CD14-positive monocyte (primary cell): ENCODE results near the gene RAD23A. TPM values are rescaled to one million over a fixed set of nuclear protein-coding genes. Genes with fewer than 3 reads are reported as not detected.
A peak's percentile ranks its signal among the peaks of the same experiment; 100 is the strongest.

Experiments used
- DNase-seq, 3 donors: peaks; one replicate each; pipeline ENCODE4 v3.0.0-alpha.2; 2011 to 2022
- H2AFZ ChIP-seq: 2 replicates; pipeline ENCODE4 v1.6.0; 2012; ENCODE audit warnings: mild to moderate bottlenecking, low read depth, low read length, inconsistent platforms; ENCODE audit not compliant: insufficient read depth, poor library complexity, severe bottlenecking
- H3K27ac ChIP-seq, 2 donors: 1 replicate in 1 of 2; 2 replicates in 1 of 2; pipeline ENCODE4 v1.5.1; 2012 to 2013; ENCODE audit warnings: low read length in 2 of 2, control low read depth in 1 of 2, inconsistent platforms in 1 of 2, low read depth in 1 of 2, mild to moderate bottlenecking in 1 of 2
- H3K27me3 ChIP-seq, 2 donors: one replicate each; pipeline versions ENCODE4 v1.6.0 to v1.6.1; 2011 to 2013; ENCODE audit warnings: low read length in 2 of 2; ENCODE audit not compliant: control insufficient read depth in 2 of 2, insufficient read depth in 2 of 2
- H3K36me3 ChIP-seq, 2 donors: replicated peaks in 1 of 2; 1 replicate in 1 of 2; 2 replicates in 1 of 2; pipeline versions ENCODE4 v1.5.1 to v1.6.1; 2012 to 2013; ENCODE audit warnings: low read length in 2 of 2, control low read depth in 1 of 2, inconsistent platforms in 1 of 2, mild to moderate bottlenecking in 1 of 2; ENCODE audit not compliant: insufficient read depth in 2 of 2, control insufficient read depth in 1 of 2
- H3K4me1 ChIP-seq, 2 donors: 1 replicate in 1 of 2; 2 replicates in 1 of 2; pipeline versions ENCODE4 v1.5.1 to v1.6.1; 2012 to 2013; ENCODE audit warnings: low read length in 2 of 2, control low read depth in 1 of 2, inconsistent platforms in 1 of 2, mild to moderate bottlenecking in 1 of 2, moderate library complexity in 1 of 2; ENCODE audit not compliant: insufficient read depth in 2 of 2, control insufficient read depth in 1 of 2
- H3K4me2 ChIP-seq: replicated peaks from 2 replicates; pipeline ENCODE3; 2012; ENCODE audit warnings: low read length, moderate library complexity, mild to moderate bottlenecking; ENCODE audit not compliant: poor library complexity, severe bottlenecking; ENCODE audit errors: extremely low read depth
- H3K4me3 ChIP-seq, 3 experiments: fragments of 200-600 bp in 1 of 3; sonication (generic) in 1 of 3; replicated peaks in 1 of 3; 1 replicate in 2 of 3; 2 replicates in 1 of 3; pipeline ENCODE4 v1.5.1; 2011 to 2013; ENCODE audit warnings: low read length in 3 of 3, mild to moderate bottlenecking in 3 of 3, control low read depth in 2 of 3, low read depth in 2 of 3, inconsistent platforms in 1 of 3, moderate library complexity in 1 of 3
- H3K79me2 ChIP-seq: 2 replicates; pipeline ENCODE4 v1.6.0; 2012; ENCODE audit warnings: mild to moderate bottlenecking, control low read depth, inconsistent platforms, low read length, moderate library complexity; ENCODE audit not compliant: insufficient read depth
- H3K9ac ChIP-seq: 2 replicates; pipeline ENCODE4 v1.6.0; 2017; ENCODE audit warnings: low read length, mild to moderate bottlenecking; ENCODE audit not compliant: insufficient read depth, poor library complexity, severe bottlenecking
- H3K9me3 ChIP-seq, 2 donors: replicated peaks in 1 of 2; 1 replicate in 1 of 2; 2 replicates in 1 of 2; pipeline versions ENCODE4 v1.5.1 to v1.6.1; 2012 to 2013; ENCODE audit warnings: low read length in 2 of 2, control low read depth in 1 of 2; ENCODE audit not compliant: control insufficient read depth in 1 of 2, insufficient read depth in 1 of 2
- H4K20me1 ChIP-seq: 2 replicates; pipeline ENCODE4 v1.6.0; 2012; ENCODE audit warnings: mild to moderate bottlenecking, low read length, control low read depth, moderate library complexity; ENCODE audit not compliant: insufficient read depth
- H3K27ac Mint-ChIP-seq, 7 donors: one replicate each; pipeline ENCODE4 v1.8.0; 2020; ENCODE audit warnings: mild to moderate bottlenecking in 7 of 7, mixed read lengths in 7 of 7, moderate library complexity in 6 of 7, inconsistent platforms in 2 of 7
- H3K27me3 Mint-ChIP-seq, 3 donors: one replicate each; pipeline ENCODE4 v1.8.0; 2021 to 2022; ENCODE audit warnings: low read depth in 3 of 3, mild to moderate bottlenecking in 3 of 3, mixed read lengths in 3 of 3, moderate library complexity in 3 of 3, inconsistent platforms in 1 of 3
- H3K36me3 Mint-ChIP-seq, 2 donors: one replicate each; pipeline ENCODE4 v1.8.0; 2020; ENCODE audit warnings: mixed read lengths in 2 of 2, inconsistent platforms in 1 of 2, mild to moderate bottlenecking in 1 of 2
- H3K4me1 Mint-ChIP-seq: one replicate; pipeline ENCODE4 v1.8.0; 2020; ENCODE audit warnings: mild to moderate bottlenecking, mixed read lengths
- H3K4me3 Mint-ChIP-seq, 2 donors: one replicate each; pipeline ENCODE4 v1.8.0; 2020; ENCODE audit warnings: mild to moderate bottlenecking in 2 of 2, mixed read lengths in 2 of 2, moderate library complexity in 1 of 2
- H3K9me3 Mint-ChIP-seq, 7 donors: one replicate each; pipeline ENCODE4 v1.8.0; 2020 to 2022; ENCODE audit warnings: mixed read lengths in 7 of 7, mild to moderate bottlenecking in 6 of 7, moderate library complexity in 6 of 7, inconsistent platforms in 2 of 7
- WGBS: methylation state at CpG from one replicate; pipeline ENCODE4 v1.1.5; 2013; ENCODE audit warnings: missing lambda C conversion rate; ENCODE audit not compliant: insufficient coverage; 5-methylcytosine and 5-hydroxymethylcytosine counted together
- intact Hi-C, 2 donors: fragments of 100-400 bp; cut with micrococcal nuclease; formaldehyde crosslinking; loops; one replicate each; pipeline versions ENCODE4 v1.15.0 to v1.15.1; 2023
- polyA plus RNA-seq, 3 donors: library from polyadenylated mRNA; depleted of rRNA in 1 of 3; unstranded in 2 of 3; stranded (reverse) in 1 of 3; fragments of 300-500 nt in 2 of 3; fragments of >200 nt in 1 of 3; fragmentation: Illumina TruSeq in 2 of 3; gene quantifications; 1 replicate in 2 of 3; 2 replicates in 1 of 3; pipeline ENCODE4 v1.2.3, GENCODE V29; 2012 to 2021
- TF ChIP-seq, protein P1 (sequence below): fragments of 200-600 bp; IDR thresholded peaks from one replicate; pipeline ENCODE4 v1.8.0; 2022; ENCODE audit warnings: antibody characterized with exemption, mild to moderate bottlenecking

RAD23A gene
- polyA plus RNA-seq, 3 donors = 45.5 to 88.0 (median 55.3) TPM

DNA sequence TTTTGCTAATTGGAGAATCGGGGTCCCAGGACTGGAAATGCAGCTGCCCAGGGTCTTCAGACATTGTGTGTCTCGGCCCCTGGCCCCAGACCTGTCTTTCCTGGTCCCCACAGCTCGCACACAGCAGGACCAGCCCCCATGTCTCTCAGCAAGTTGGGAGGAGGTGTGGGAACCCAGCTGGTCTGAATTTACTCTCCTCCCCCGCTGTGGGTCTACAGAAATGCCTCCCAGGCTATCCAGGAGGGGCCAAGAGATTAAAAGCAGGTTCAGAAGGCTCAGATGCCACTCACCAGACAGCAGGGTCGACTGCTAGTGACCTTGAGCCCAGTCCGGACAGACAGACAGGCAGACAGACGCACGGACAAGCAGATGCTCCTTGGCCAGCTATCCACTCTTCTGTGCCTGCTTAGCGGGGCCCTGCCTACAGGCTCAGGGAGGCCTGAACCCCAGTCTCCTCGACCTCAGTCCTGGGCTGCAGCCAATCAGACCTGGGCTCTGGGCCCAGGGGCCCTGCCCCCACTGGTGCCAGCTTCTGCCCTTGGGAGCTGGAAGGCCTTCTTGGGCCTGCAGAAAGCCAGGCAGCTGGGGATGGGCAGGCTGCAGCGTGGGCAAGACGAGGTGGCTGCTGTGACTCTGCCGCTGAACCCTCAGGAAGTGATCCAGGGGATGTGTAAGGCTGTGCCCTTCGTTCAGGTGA is 23.8 kb downstream of the RAD23A start, which contains the start of gene DAND5:
Gene DAND5, plus strand, starts transcription at position 285 of the 697 bp plus-strand sequence. Its CDS starts 85 bp downstream, at position 370.
- Histone ChIP-seq H4K20me1 (no peaks in the 10 kb centered on the region), H3K27me3 (no peaks in the 10 kb centered on the region), H3K9me3 (no peaks in the 10 kb centered on the region), H3K4me1 (peaks cover 7 to 10% of the 10 kb centered on the region in 2 donors), H3K79me2 (no peaks in the 10 kb centered on the region), H3K4me2 (no peak within 1 kb of the TSS), H3K9ac (no peak within 1 kb of the TSS), H3K36me3 (no peaks in the 10 kb centered on the region), H3K4me3 (no peak within 1 kb of the TSS), H2AFZ (no peak within 1 kb of the TSS), H3K27ac (no peak within 1 kb of the TSS)
- H3K27me3 Mint-ChIP-seq = peaks cover 0 to 3% (median 1%) of the 10 kb centered on the region in 3 donors
- H3K4me1 Mint-ChIP-seq = peaks cover 6% of the 10 kb centered on the region
- no peak within 1 kb of the TSS for H3K4me3 Mint-ChIP-seq
- WGBS = 66% methylated on average over 14 of the region's 14 CpGs
- no peaks in the 10 kb centered on the region for H3K36me3 Mint-ChIP-seq
- TF ChIP-seq, protein P1, sequence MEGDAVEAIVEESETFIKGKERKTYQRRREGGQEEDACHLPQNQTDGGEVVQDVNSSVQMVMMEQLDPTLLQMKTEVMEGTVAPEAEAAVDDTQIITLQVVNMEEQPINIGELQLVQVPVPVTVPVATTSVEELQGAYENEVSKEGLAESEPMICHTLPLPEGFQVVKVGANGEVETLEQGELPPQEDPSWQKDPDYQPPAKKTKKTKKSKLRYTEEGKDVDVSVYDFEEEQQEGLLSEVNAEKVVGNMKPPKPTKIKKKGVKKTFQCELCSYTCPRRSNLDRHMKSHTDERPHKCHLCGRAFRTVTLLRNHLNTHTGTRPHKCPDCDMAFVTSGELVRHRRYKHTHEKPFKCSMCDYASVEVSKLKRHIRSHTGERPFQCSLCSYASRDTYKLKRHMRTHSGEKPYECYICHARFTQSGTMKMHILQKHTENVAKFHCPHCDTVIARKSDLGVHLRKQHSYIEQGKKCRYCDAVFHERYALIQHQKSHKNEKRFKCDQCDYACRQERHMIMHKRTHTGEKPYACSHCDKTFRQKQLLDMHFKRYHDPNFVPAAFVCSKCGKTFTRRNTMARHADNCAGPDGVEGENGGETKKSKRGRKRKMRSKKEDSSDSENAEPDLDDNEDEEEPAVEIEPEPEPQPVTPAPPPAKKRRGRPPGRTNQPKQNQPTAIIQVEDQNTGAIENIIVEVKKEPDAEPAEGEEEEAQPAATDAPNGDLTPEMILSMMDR = no peak
- peaks cover 0 to 2% (median 0%) of the 10 kb centered on the region in 7 donors for H3K9me3 Mint-ChIP-seq
- intact Hi-C loops = loop anchor here in 1 of 2 donors (10.0 kb wide), 1 partner anchor 85 kb away; the partner anchor contains the start of genes DNASE2 and KLF1
- DNase-seq = no peak
- H3K27ac Mint-ChIP-seq = peak within 1 kb of the TSS in 1 of 7 donors; percentile 53

DNA sequence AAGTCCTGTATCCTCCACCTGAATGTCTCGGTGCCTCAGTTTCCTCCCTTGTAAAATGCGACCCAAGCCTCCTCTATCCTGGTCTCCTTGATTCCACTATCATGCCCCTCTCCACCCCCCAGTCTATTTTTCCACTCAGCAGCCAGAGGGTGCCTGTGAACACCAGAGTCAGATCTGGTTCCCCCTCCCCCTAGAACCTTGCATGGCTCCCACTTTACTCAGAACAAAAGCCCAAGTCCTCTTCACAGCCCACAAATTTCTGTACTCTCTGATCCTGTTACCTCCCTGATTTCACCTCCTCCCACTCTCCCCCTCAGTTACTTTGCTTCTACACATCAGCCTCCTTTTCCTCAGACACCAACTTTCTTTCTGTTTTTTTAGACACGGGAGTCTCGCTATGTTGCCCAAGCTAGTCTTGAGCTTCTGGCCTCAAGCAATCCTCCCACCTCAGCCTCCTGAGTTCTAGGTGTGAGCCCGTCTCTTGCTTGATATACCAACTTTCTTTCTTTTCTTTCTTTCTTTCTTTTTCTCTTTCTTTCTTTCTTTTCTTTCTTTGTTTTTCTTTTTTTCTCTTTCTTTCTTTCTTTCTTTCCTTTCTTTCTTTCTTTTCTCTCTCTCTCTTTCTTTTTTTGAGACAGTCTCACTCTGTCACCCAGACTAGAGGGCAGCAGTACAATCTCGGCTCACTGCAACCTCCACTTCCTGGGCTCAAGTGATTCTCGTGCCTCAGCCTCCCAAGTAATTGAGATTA is 24.6 kb downstream of the RAD23A start:
- 96% methylated on average over 6 of the region's 7 CpGs for WGBS
- H3K27me3 Mint-ChIP-seq = peaks cover 0 to 3% (median 1%) of the 10 kb centered on the region in 3 donors
- H3K27ac Mint-ChIP-seq = no peak overlapping the region
- peaks cover 2% of the 10 kb centered on the region for H3K4me1 Mint-ChIP-seq
- Histone ChIP-seq H3K27ac (no peak overlapping the region), H3K9me3 (no peaks in the 10 kb centered on the region), H3K79me2 (no peaks in the 10 kb centered on the region), H3K4me2 (no peak overlapping the region), H3K4me3 (no peak overlapping the region), H4K20me1 (no peaks in the 10 kb centered on the region), H3K36me3 (no peaks in the 10 kb centered on the region), H2AFZ (no peak overlapping the region), H3K27me3 (peaks cover 0 to 2% of the 10 kb centered on the region in 2 donors), H3K4me1 (peaks cover 3 to 4% of the 10 kb centered on the region in 2 donors), H3K9ac (no peak overlapping the region)
- peaks cover 0 to under 1% (median 0%) of the 10 kb centered on the region in 7 donors for H3K9me3 Mint-ChIP-seq
- intact Hi-C loops = loop anchor here in 1 of 2 donors (10.0 kb wide), 1 partner anchor 295 kb away; no protein-coding TSS in a partner anchor
- H3K4me3 Mint-ChIP-seq = no peak overlapping the region
- DNase-seq = no peak
- TF ChIP-seq, protein P1 = no peak
- H3K36me3 Mint-ChIP-seq = no peaks in the 10 kb centered on the region
